K562 (cell line): ENCODE data around the gene PDGFRA. TPM values are rescaled to one million over a fixed set of nuclear protein-coding genes. Genes with fewer than 3 reads are reported as not detected.

Experiments
- ATAC-seq: fragments of 200-7000 bp; cut with Tn5 transposase; 3 replicates; pipeline ENCODE4 v1.9.1; 2020; ENCODE audit warnings: moderate library complexity
- BruUV-seq: library from RNA; stranded (reverse); fragments of 400-500 nt; replicated peaks from 2 replicates; lab custom pipeline; 2021; lab: Mats Ljungman, UMichigan
- CTCF ChIA-PET: fragments of 300-600 bp; formaldehyde crosslinking; extraction: SDS; loops from one replicate; lab custom pipeline; 2021; ENCODE audit warnings: low intra/inter-chr PET ratio; lab: Yijun Ruan, JAX
- POLR2A ChIA-PET: fragments of 300-600, 350-650 bp; sonication (Branson Sonifier 250); formaldehyde crosslinking; extraction: SDS; loops from one replicate; lab custom pipeline; 2021; ENCODE audit warnings: antibody characterized with exemption, inconsistent platforms; lab: Yijun Ruan, JAX
- DNase-seq, 4 experiments: peaks; one replicate each; pipeline versions ENCODE4 v3.0.0 to v3.0.0-alpha.2; 2011 to 2018; ENCODE audit warnings: low spot score in 3 of 4, mixed read lengths in 3 of 4; ENCODE audit errors: extremely low read depth in 1 of 4
- FAIRE-seq: peaks from 2 replicates; lab custom pipeline; 2011; peaks lifted over from hg19 to GRCh38; lab: Jason Lieb, UNC
- H2AFZ ChIP-seq: 2 replicates; pipeline ENCODE4 v1.6.0; 2011; ENCODE audit warnings: low read depth, low read length, control low read depth, inconsistent platforms
- H3K27ac ChIP-seq: fragments of 200-600 bp; 3 replicates; pipeline ENCODE4 v1.8.0; 2011; ENCODE audit warnings: low read depth, mild to moderate bottlenecking, control low read depth, inconsistent platforms, low read length, moderate library complexity, mixed read lengths; ENCODE audit errors: extremely low read depth
- H3K27me3 ChIP-seq, 2 experiments: fragments of 300-600 bp in 1 of 2; 2 replicates in 1 of 2; 3 replicates in 1 of 2; pipeline versions ENCODE4 v1.6.0 to v1.8.0; 2011; ENCODE audit warnings: inconsistent platforms in 2 of 2, low read length in 2 of 2, mild to moderate bottlenecking in 1 of 2, mixed read lengths in 1 of 2, moderate library complexity in 1 of 2; ENCODE audit not compliant: control insufficient read depth in 2 of 2, insufficient read depth in 2 of 2
- H3K36me3 ChIP-seq: fragments of 300-600 bp; 3 replicates; pipeline ENCODE4 v1.8.0; 2011; ENCODE audit warnings: mild to moderate bottlenecking, low read length, inconsistent platforms; ENCODE audit not compliant: control insufficient read depth, insufficient read depth
- H3K4me1 ChIP-seq, 2 experiments: fragments of 200-600 bp in 1 of 2; replicated peaks in 1 of 2; 2 replicates in 1 of 2; 3 replicates in 1 of 2; pipeline versions ENCODE4 v1.5.1 to v1.8.0; 2011; ENCODE audit warnings: inconsistent platforms in 2 of 2, low read length in 2 of 2, mild to moderate bottlenecking in 1 of 2, mixed read lengths in 1 of 2, moderate library complexity in 1 of 2; ENCODE audit not compliant: control insufficient read depth in 2 of 2, insufficient read depth in 2 of 2
- H3K4me2 ChIP-seq: 2 replicates; pipeline ENCODE4 v1.6.1; 2011; ENCODE audit warnings: low read length, control low read depth, inconsistent platforms, mixed read lengths; ENCODE audit not compliant: insufficient read depth
- H3K4me3 ChIP-seq: fragments of 200-600 bp; sonication (generic), shearing (Covaris generic); 2 replicates; pipeline ENCODE4 v1.5.1; 2016; ENCODE audit warnings: control low read depth, inconsistent platforms
- H3K79me2 ChIP-seq: fragments of 200-600 bp; 3 replicates; pipeline ENCODE4 v1.8.0; 2011; ENCODE audit warnings: low read length, inconsistent platforms; ENCODE audit not compliant: control insufficient read depth, insufficient read depth
- H3K9ac ChIP-seq, 2 experiments: 2 replicates each; pipeline versions ENCODE4 v1.6.0 to v1.6.1; 2011; ENCODE audit warnings: low read depth in 2 of 2, low read length in 2 of 2, control low read depth in 1 of 2, inconsistent platforms in 1 of 2, mild to moderate bottlenecking in 1 of 2, mixed read lengths in 1 of 2; ENCODE audit not compliant: insufficient read depth in 1 of 2
- H3K9me1 ChIP-seq: one replicate; pipeline ENCODE4 v1.6.0; 2011; ENCODE audit warnings: inconsistent platforms, mild to moderate bottlenecking, low read length, moderate library complexity; ENCODE audit not compliant: control insufficient read depth, insufficient read depth
- H3K9me3 ChIP-seq: replicated peaks from 2 replicates; pipeline ENCODE4 v1.5.1; 2011; ENCODE audit warnings: low read depth, low read length, inconsistent platforms; ENCODE audit not compliant: control insufficient read depth, insufficient read depth
- H4K20me1 ChIP-seq: replicated peaks from 2 replicates; pipeline ENCODE4 v1.6.1; 2011; ENCODE audit warnings: low read length, inconsistent platforms, mixed read lengths; ENCODE audit not compliant: control insufficient read depth, insufficient read depth
- DDX20 ChIP-seq: fragments of 450-650 bp; IDR thresholded peaks from 2 replicates; pipeline ENCODE4 v1.6.1; 2016; ENCODE audit warnings: missing genetic modification characterization, low read depth, mild to moderate bottlenecking, missing compliant biosample characterization, moderate library complexity
- KDM2B ChIP-seq: fragments of 250-450 bp; sonication (Bioruptor Pico); IDR thresholded peaks from 2 replicates; pipeline ENCODE4 v1.8.0; 2021; ENCODE audit warnings: mild to moderate bottlenecking, moderate library complexity
- NR2C1 ChIP-seq, 2 experiments: fragments of 450-650 bp; IDR thresholded peaks; 2 replicates each; pipeline ENCODE4 v1.6.1; 2017; ENCODE audit warnings: mild to moderate bottlenecking in 2 of 2, antibody characterized with exemption in 1 of 2, inconsistent platforms in 1 of 2, missing compliant biosample characterization in 1 of 2, missing genetic modification characterization in 1 of 2
- SAFB2 ChIP-seq: fragments of 200-400 bp; formaldehyde crosslinking; IDR thresholded peaks from 2 replicates; pipeline ENCODE4 v1.6.1; 2018; ENCODE audit warnings: borderline replicate concordance, low read length, low read depth, moderate library complexity; ENCODE audit not compliant: severe bottlenecking
- ZBTB8A ChIP-seq: fragments of 450-650 bp; IDR thresholded peaks from 2 replicates; pipeline ENCODE4 v1.6.1; 2018; ENCODE audit warnings: mild to moderate bottlenecking, moderate library complexity; ENCODE audit not compliant: partially characterized antibody
- ZKSCAN8 ChIP-seq: fragments of 200-800 bp; sonication (Bioruptor generic); IDR thresholded peaks from 2 replicates; pipeline ENCODE4 v1.6.1; 2016; ENCODE audit warnings: missing genetic modification characterization, missing compliant biosample characterization
- ZNF354B ChIP-seq: fragments of 250-450 bp; sonication (Bioruptor Pico); IDR thresholded peaks from 2 replicates; pipeline ENCODE4 v1.4.0; 2020
- WGBS: fragments of 100-300 bp; shearing (Covaris generic); methylation state at CpG from one replicate; pipeline ENCODE4 v1.1.6; 2016; ENCODE audit warnings: low coverage, mixed read lengths; ENCODE audit not compliant: insufficient coverage; ENCODE audit errors: missing lambda C conversion rate; 5-methylcytosine and 5-hydroxymethylcytosine counted together
- in situ Hi-C: fragments of 300-500 bp; cut with MboI; formaldehyde crosslinking; loops from 4 replicates; pipeline ENCODE4 v1.15.0; 2018; ENCODE audit warnings: inconsistent platforms, mixed read lengths
- intact Hi-C: fragments of 100-400 bp; cut with micrococcal nuclease; formaldehyde crosslinking; loops from 2 replicates; pipeline ENCODE4 v1.14.2; 2022
- polyA plus RNA-seq, 8 experiments: library from polyadenylated mRNA; depleted of rRNA in 4 of 8; stranded (reverse) in 5 of 8; unstranded in 3 of 8; fragments of >200 nt; fragmentation: Nextera tagmentation in 2 of 8; fragmentation: Illumina TruSeq in 1 of 8; extraction: Ambion mirVana in 2 of 8; extraction: Trizol in 1 of 8; gene quantifications; 2 replicates each; pipeline versions ENCODE4 v1.2.1 to v1.2.3, GENCODE V29; 2011 to 2014; ENCODE audit warnings: inconsistent platforms in 1 of 8, missing spikeins in 1 of 8
- total RNA-seq, 7 experiments: library from RNA; depleted of rRNA in 6 of 7; stranded (reverse); fragments of >200 nt in 6 of 7; fragmentation: Illumina TruSeq in 2 of 7; extraction: Trizol in 2 of 7; gene quantifications; 2 replicates each; pipeline versions ENCODE4 v1.2.1 to v1.2.3, GENCODE V29; 2011 to 2021; ENCODE audit warnings: low replicate concordance in 1 of 7
- TF ChIP-seq, protein P1 (sequence below): fragments of 200-800 bp; sonication (Bioruptor generic); IDR thresholded peaks from 2 replicates; pipeline ENCODE4 v1.6.1; 2016; ENCODE audit warnings: missing genetic modification characterization, missing compliant biosample characterization

PDGFRA gene
- total and polyA plus RNA-seq, 9 of the 15 experiments (the other 6 are each of a cell fraction or from before 2014, with no cell fraction given) = 0.40 TPM; not detected in 8

DNA sequence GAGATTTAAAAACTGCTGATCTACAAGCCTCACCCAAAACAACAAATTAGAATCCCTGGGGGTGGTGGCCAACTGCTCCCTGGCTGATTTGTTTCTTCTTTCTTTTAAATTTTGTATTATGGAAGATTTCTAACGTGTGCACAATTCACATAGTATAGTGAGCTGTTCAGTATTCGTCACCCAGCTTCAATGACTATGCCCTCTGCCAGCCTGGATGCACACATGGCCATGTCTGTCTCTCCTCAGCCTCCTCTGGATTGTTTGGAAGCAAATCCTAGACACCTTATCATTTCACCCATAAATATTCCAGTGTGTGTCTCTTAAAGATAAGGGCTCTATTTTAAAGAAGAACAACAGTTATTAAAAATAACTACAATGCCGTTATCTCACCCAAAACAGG, 61.9 kb downstream of the PDGFRA start:
- no peak overlapping the region for H3K4me2 ChIP-seq
- H3K36me3 ChIP-seq = no peaks in the 10 kb centered on the region
- H3K27ac ChIP-seq = no peak overlapping the region
- WGBS = 3% methylated on average over 3 of the region's 3 CpGs
- DNase-seq (no peak), ATAC-seq (no peak), FAIRE-seq (no peak)
- H3K9me1 ChIP-seq = peaks cover 2% of the 10 kb centered on the region
- no peaks in the 10 kb centered on the region for H4K20me1 ChIP-seq
- no TSS peak for BruUV-seq
- no peaks in the 10 kb centered on the region for H3K79me2 ChIP-seq
- CTCF ChIA-PET = no interaction called here
- no peak for TF ChIP-seq NR2C1 (IDR thresholded peaks at IDR 0.05)
- TF ChIP-seq NR2C1 (tag; IDR thresholded peaks at IDR 0.05) = no peak
- no peak for TF ChIP-seq ZNF354B (CRISPR knock-in tag)
- no peak for TF ChIP-seq ZBTB8A
- TF ChIP-seq DDX20 = no peak
- no peak for TF ChIP-seq ZKSCAN8 (CRISPR knock-in tag)
- TF ChIP-seq, protein P1, sequence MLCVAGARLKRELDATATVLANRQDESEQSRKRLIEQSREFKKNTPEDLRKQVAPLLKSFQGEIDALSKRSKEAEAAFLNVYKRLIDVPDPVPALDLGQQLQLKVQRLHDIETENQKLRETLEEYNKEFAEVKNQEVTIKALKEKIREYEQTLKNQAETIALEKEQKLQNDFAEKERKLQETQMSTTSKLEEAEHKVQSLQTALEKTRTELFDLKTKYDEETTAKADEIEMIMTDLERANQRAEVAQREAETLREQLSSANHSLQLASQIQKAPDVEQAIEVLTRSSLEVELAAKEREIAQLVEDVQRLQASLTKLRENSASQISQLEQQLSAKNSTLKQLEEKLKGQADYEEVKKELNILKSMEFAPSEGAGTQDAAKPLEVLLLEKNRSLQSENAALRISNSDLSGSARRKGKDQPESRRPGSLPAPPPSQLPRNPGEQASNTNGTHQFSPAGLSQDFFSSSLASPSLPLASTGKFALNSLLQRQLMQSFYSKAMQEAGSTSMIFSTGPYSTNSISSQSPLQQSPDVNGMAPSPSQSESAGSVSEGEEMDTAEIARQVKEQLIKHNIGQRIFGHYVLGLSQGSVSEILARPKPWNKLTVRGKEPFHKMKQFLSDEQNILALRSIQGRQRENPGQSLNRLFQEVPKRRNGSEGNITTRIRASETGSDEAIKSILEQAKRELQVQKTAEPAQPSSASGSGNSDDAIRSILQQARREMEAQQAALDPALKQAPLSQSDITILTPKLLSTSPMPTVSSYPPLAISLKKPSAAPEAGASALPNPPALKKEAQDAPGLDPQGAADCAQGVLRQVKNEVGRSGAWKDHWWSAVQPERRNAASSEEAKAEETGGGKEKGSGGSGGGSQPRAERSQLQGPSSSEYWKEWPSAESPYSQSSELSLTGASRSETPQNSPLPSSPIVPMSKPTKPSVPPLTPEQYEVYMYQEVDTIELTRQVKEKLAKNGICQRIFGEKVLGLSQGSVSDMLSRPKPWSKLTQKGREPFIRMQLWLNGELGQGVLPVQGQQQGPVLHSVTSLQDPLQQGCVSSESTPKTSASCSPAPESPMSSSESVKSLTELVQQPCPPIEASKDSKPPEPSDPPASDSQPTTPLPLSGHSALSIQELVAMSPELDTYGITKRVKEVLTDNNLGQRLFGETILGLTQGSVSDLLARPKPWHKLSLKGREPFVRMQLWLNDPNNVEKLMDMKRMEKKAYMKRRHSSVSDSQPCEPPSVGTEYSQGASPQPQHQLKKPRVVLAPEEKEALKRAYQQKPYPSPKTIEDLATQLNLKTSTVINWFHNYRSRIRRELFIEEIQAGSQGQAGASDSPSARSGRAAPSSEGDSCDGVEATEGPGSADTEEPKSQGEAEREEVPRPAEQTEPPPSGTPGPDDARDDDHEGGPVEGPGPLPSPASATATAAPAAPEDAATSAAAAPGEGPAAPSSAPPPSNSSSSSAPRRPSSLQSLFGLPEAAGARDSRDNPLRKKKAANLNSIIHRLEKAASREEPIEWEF (CRISPR knock-in tag) = no peak
- no peak for TF ChIP-seq KDM2B (CRISPR knock-in tag)
- no peak for TF ChIP-seq SAFB2
- intact Hi-C loops (no loop called here), in situ Hi-C loops (no loop called here)
- H2AFZ ChIP-seq = no peak overlapping the region
- no peaks in the 10 kb centered on the region for H3K9me3 ChIP-seq
- no peak overlapping the region for H3K9ac ChIP-seq
- H3K4me1 ChIP-seq = no peaks in the 10 kb centered on the region
- H3K4me3 ChIP-seq = no peak overlapping the region
- peaks cover 2 to 8% of the 10 kb centered on the region in 2 experiments; a peak in 2 of 5 replicates for H3K27me3 ChIP-seq
- POLR2A ChIA-PET = no interaction called here
